NCI-H748 (cell line): ENCODE results near the gene GALR1.

ENCODE experiments used
- DNase-seq: peaks from one replicate; lab custom pipeline; 2025; ENCODE audit not compliant: unreplicated experiment; lab: John Stamatoyannopoulos, UW

The GALR1 gene

DNA sequence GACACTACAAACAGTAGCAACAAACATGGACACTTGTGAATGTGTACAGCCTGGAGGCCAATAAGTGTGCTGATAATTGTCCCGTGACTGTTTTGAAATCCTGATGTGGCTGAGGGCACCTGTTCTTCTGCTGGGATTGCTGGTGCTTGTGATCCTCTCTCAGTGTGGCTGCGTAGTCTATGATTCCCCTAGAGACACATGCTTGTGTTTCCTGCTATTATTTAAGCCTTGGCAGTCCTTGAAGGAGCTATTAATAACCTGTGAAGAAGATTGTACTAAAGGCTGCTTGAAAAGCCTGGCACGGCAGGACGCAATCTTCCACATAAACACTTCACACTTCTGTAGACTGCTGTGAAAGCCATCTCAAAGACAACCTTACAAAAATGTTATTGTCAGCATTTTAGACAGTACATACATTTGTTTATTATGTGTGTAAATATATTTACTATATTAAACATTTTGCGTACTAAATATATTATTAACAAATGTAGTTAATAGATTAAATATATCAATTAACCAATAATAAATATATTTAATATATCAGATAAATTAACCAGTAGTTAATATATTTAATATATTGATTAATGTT lies 71.4 kb downstream of the GALR1 start:
- DNase-seq: no peak

DNA sequence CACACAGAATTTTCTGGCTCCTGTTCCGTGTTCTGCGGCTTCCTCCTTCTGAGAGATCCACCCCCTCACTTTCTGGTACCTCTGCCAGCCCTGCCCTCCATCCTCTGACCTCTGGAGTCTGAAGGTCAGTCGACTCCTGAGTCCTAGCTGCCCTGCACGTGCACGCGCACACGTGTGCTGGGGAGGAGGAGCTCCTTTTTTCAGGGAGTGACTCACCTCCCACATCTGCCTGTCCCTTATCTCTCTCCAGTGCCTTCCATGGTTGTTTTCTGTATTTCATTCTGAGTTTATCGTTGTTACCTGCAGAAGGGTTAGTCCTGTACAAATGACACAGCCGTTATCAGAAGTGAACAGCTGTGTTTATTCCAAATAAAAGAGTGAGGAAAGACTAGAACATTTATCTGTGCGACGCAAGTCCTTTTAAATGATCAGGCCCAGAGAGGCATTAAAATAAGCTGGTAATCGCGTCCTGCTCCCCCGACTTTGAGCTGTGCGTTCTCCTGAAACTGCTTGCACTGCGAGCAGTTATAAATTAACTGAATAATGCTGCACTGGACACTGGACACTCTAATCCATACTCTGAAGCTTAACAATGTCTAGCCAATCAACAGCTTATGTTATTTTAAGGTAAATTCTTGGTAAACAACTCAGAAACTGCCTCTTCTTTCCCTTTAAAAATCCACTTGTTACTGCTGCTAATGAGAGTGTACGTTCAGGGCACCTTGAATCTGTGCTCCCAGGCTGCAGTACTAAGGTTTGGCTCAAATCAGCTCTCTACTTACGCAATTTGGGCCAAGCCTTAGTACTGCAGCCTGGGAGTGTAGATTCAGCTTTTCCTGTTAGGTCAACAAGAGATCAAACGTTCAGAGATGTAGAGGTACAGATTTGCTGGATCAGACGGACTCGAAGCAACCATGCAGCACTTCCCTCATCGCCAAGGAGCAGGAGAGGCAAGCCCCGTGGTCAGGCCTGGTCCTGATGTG lies 72.5 kb downstream of the GALR1 start:
- no peak for DNase-seq

DNA sequence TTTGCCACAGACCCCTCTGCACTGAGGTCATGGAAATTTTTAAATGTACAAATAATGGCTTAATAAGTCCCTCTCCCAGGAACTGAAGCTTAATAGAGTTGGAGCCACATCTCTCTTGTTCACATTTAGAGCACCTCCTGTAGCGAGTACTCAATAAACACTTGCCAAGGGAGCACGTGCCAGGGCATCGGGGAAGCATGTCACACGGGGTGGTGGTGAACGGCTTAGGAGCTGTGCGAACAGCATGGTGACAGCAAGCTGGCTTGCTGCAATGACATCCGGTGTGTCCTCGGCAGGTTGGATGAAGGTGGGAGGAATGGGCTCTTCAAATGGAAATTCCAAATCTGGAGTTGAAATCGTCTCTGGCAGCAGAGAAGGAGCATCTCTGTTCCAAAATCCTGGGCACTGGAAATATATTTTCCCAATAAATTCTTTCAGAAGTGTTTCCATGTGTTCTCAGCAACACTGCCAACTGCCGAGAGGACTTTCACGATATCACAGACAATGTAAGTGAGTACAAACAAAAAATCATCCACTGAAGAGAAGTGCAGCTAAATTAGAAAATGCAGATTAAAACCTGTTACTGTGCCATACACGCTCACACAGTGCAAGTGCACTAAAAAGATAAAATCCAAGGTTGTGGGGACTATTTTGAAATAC lies 74.1 kb downstream of the GALR1 start:
- DNase-seq: no peak
